Measurements from ENCODE around the gene GRM4. TPM values are rescaled to one million over a fixed set of nuclear protein-coding genes. Genes with fewer than 3 reads are reported as not detected.

GRM4 gene
- total and polyA plus RNA-seq, 10 donors = 0.02 to 0.26 (median 0.09) TPM; not detected in 3

- no peaks in the 10 kb centered on the region for H3K36me3 ChIP-seq
- DNase-seq = peak; percentile 41
- H3K9me3 ChIP-seq = no peaks in the 10 kb centered on the region
- no peak overlapping the region for H3K4me3 ChIP-seq
- H3K27ac ChIP-seq = no peak overlapping the region
- intact Hi-C loops (cut with DNase I; ENCODE audit: low total_unique reads) = no loop called here
- H3K27me3 ChIP-seq (replicated peaks in 1 of 7) = no peaks in the 10 kb centered on the region
- 79 to 92% (median 88%) methylated on average over 7 to 9 of the region's 9 CpGs for WGBS, 5 donors
- H3K4me1 ChIP-seq = peaks cover 0 to under 1% (median 0%) of the 10 kb centered on the region in 6 donors
- TF ChIP-seq CTCF (IDR thresholded peaks at IDR 0.05 in 8 of 11, conservative IDR thresholded peaks at IDR 0.05 in 3 of 11) = no peak
- no peak for TF ChIP-seq POLR2AphosphoS5 (IDR thresholded peaks at IDR 0.05)
- TF ChIP-seq POLR2A (IDR thresholded peaks at IDR 0.05) = no peak
These were observed 30.6 kb upstream of the GRM4 start for GRCh38 chr6:34176261-34177031.

- Histone ChIP-seq H3K9me3 (no peaks in the 10 kb centered on the region), H3K27ac (no peak overlapping the region), H3K4me1 (no peaks in the 10 kb centered on the region), H3K27me3 (replicated peaks in 1 of 7) (no peaks in the 10 kb centered on the region), H3K36me3 (no peaks in the 10 kb centered on the region), H3K4me3 (no peak overlapping the region)
- 74 to 96% (median 81%) methylated on average over 3 of the region's 3 CpGs for WGBS, 5 donors
- TF ChIP-seq CTCF (IDR thresholded peaks at IDR 0.05 in 8 of 11, conservative IDR thresholded peaks at IDR 0.05 in 3 of 11) = no peak
- no peak for TF ChIP-seq POLR2A (IDR thresholded peaks at IDR 0.05)
- TF ChIP-seq POLR2AphosphoS5 (IDR thresholded peaks at IDR 0.05) = no peak
- DNase-seq = peak; percentile 33
- intact Hi-C loops (cut with DNase I; ENCODE audit: low total_unique reads) = no loop called here
These were observed 29.0 kb upstream of the GRM4 start for GRCh38 chr6:34174846-34175399.

DNA sequence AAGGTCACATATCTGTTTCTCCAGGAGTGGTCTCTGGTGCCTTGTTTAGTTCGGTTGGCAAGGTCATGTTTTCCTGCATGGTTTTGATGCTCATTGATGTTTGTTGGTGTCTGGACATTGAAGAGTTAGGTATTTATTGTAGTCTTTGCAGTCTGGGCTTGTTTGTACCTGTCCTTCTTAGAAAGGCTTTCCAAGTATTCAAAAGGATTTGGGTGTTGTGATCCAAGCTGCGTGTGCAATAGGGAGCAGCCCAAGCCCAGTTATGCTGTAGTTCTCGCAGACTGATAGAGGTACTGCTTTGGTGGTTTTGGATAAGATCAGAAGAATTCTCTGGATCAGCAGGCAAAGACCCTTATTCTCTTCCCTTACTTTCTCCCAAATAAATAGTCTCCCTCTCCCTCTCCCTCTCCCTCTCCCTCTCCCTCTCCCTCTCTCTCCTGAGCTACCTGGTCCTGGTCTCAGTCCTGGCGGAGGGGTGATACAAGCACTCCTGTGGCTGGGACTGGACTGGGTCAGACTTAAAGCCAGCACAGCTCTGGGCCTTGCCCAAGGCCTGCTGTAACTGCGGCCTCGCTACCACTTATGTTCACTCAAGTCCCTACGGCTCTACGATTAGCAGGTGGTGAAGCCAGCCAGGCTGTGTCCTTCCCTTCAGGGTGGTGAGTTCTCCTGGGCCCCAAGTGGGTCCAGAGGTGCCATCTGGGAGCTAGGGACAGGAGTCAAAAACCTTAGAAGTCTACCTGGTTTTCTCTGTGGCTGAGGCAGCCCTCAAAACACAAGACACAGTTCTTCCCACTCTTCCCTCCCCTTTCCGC is 27.3 kb upstream of the GRM4 start:
- no peaks in the 10 kb centered on the region for H3K36me3 ChIP-seq
- intact Hi-C loops (cut with DNase I; ENCODE audit: low total_unique reads) = no loop called here
- H3K4me3 ChIP-seq = no peak overlapping the region
- peak; percentile 34 for DNase-seq
- no peaks in the 10 kb centered on the region for H3K27me3 ChIP-seq (replicated peaks in 1 of 7)
- H3K4me1 ChIP-seq = no peaks in the 10 kb centered on the region
- H3K9me3 ChIP-seq = no peaks in the 10 kb centered on the region
- H3K27ac ChIP-seq = no peak overlapping the region
- WGBS, 5 donors = 70 to 91% (median 84%) methylated on average over 8 to 9 of the region's 9 CpGs
- no peak for TF ChIP-seq CTCF (IDR thresholded peaks at IDR 0.05 in 8 of 11, conservative IDR thresholded peaks at IDR 0.05 in 3 of 11)

GRCh38 chr6:34170346-34170745 is 24.5 kb upstream of the GRM4 start:
- Histone ChIP-seq H3K36me3 (no peaks in the 10 kb centered on the region), H3K27ac (no peak overlapping the region), H3K9me3 (no peaks in the 10 kb centered on the region), H3K4me3 (no peak overlapping the region), H3K27me3 (replicated peaks in 1 of 7) (no peaks in the 10 kb centered on the region), H3K4me1 (no peaks in the 10 kb centered on the region)
- WGBS, 5 donors = 73 to 89% (median 86%) methylated on average over 4 of the region's 4 CpGs
- peak; percentile 6 for DNase-seq
- intact Hi-C loops (cut with DNase I; ENCODE audit: low total_unique reads) = no loop called here
- TF ChIP-seq POLR2A (IDR thresholded peaks at IDR 0.05) (no peak), CTCF (IDR thresholded peaks at IDR 0.05 in 8 of 11, conservative IDR thresholded peaks at IDR 0.05 in 3 of 11) (no peak), POLR2AphosphoS5 (IDR thresholded peaks at IDR 0.05) (no peak)
